Activated gamma-delta T cell (primary cell): ENCODE results near the gene GALNT10.

ENCODE experiments used
- DNase-seq: peaks from one replicate; lab custom pipeline; 2025; lab: John Stamatoyannopoulos, UW

Gene GALNT10

GRCh38 chr5:154234551-154234950, 44.0 kb downstream of the GALNT10 start:
- DNase-seq = no peak

- no peak for DNase-seq
Observed at GRCh38 chr5:154236011-154236410, 45.5 kb downstream of the GALNT10 start.

GRCh38 chr5:154236536-154237375, 46.2 kb downstream of the GALNT10 start:
- no peak for DNase-seq

GRCh38 chr5:154237376-154237743, 46.8 kb downstream of the GALNT10 start:
- DNase-seq = no peak

DNA sequence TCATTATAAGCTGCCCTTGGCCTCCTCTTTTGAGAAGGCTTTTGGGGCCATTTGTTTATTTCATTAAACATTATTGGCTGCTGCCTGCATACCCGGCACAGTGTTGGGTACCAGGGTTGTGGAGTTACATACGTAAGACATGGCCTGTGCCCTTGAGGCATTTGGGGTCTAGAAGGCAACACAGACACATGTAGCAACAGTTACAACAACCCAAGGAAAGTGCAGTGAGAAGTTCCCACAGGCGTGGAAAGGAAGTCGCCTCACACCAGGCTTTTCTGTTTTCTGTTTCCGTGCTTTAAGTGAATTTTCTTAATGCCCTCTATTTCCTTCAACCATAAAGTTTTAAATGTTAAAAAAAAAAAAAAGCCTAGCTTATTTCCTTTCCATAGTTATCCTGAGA, 47.4 kb downstream of the GALNT10 start:
- no peak for DNase-seq

GRCh38 chr5:154238776-154239481, 48.4 kb downstream of the GALNT10 start:
- DNase-seq = no peak

- no peak for DNase-seq
Observed at GRCh38 chr5:154240595-154240994, 50.1 kb downstream of the GALNT10 start.

DNA sequence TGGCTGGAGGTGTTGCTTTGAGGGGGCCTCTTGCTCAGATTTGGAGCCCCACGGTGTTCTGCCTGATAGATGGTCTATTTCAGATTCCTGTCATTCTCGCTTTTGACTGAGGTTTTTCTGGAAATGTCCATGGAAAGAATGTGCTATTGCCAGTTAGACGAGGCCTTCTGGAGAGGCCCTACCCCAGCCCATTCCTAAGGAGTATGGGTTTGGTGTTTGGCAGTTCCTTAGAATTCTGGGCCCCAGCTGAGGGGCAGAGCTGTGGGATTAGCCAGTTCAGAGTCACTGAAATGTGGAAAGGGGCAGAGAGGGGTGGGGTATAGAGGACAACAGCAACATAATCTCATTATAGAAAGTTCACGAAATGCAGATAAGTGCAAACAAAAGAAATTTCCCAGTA, 50.5 kb downstream of the GALNT10 start:
- no peak for DNase-seq

GRCh38 chr5:154242442-154242841, 51.9 kb downstream of the GALNT10 start:
- DNase-seq = no peak

GRCh38 chr5:154242964-154243376, 52.4 kb downstream of the GALNT10 start:
- DNase-seq = no peak

DNA sequence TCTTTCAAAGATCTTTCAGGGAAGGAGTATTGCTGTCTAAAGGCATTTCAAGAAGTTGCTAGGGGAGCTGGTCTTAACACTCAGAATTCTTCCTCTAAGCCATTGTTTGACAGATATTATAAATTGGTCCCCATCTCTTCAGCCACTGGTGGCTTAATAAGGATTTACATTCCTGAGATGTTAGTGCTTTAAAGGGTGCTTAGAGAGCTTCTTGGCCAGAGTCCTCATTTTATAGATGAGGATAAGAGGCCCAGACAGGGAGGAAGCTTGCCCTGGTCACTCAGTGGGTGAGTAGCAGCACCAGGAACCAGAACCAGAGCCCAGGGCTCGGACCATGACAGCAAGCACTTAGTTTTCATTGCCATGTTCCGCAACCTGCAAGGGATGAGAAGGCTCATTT, 53.2 kb downstream of the GALNT10 start:
- DNase-seq = no peak

- no peak for DNase-seq
Observed at GRCh38 chr5:154244476-154244875, 53.9 kb downstream of the GALNT10 start.

DNA sequence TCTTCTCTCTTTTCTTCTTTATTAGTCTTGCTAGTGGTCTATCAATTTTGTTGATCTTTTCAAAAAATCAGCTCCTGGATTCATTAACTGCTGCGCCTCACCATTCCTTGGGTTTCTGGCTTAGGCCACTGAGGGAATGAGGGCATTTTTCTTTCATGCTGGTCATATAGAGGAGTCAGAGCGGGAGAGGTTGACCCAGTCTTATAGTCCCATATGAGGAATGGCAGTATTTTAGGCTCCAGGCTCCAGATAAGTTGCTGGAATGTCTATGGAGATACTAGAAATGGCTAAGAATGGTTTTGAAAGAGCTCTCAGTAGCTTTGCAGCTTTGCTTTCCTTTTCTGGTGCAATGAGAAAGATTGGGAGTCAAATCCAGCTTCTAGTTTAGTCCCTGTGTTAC, 58.2 kb downstream of the GALNT10 start:
- no peak for DNase-seq

- no peak for DNase-seq
Observed at GRCh38 chr5:154249826-154250225, 59.3 kb downstream of the GALNT10 start.

- DNase-seq = no peak
Observed at GRCh38 chr5:154251529-154251928, 61.0 kb downstream of the GALNT10 start.

DNA sequence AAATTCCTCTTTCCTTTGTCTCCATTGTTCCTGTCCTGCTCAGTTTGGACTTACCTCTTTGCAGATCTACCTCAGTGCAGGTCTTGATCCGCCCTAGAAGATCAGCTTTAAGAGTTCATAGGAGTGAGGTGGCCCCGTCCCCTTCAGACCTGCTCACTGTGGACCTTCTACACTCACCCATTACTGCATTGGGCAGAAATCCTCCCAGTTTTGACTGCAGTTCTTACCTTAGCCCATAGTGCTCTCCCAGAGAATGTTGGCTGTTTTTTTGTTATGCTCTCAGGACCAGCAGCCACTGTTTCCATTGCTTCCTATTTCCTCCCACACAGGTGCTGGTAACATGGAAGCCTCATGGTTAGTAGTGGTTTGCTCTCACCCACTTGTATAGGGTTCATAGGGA, 63.3 kb downstream of the GALNT10 start:
- DNase-seq = no peak

DNA sequence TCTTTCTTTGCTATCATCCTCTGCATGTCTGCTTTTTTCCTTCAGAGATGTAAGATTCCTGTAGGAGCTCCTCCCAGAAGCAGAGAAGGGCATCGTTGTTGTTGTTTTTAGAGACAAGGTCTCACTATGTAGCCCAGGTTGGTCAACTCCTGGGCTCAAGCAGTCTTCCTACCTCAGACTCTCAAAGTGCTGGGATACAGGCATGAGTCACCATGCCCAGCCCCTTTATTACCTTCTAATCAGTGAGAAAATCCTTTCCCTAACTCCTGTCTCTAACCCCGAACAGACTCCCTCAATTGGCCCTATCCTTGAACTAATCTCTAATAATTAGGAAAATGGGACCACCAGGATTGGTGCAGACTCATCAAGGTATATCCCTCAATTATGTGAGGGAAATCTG, 64.4 kb downstream of the GALNT10 start:
- no peak for DNase-seq

DNA sequence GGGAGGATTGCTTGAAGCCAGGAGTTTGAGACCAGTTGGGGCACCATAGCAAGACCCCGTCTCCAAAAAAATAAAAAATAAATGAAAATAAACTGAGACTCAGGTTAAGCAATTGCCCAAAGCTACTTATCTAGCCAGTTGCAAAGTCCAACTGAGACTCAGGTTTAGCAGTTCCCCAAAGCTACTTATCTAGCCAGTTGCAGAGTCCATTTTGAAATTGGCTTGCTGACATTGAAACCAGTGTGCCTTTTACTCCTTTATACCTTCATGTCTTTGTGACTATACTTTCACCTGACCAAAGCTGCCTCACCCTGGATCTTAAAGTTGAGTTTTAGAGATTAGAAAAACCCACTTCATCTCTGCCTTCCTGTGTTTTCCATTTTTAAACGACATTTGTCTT, 66.5 kb downstream of the GALNT10 start:
- DNase-seq = no peak

GRCh38 chr5:154258531-154259217, 68.1 kb downstream of the GALNT10 start:
- DNase-seq = no peak

- no peak for DNase-seq
Observed at GRCh38 chr5:154260224-154260927, 69.8 kb downstream of the GALNT10 start.

GRCh38 chr5:154262342-154262741, 71.8 kb downstream of the GALNT10 start:
- no peak for DNase-seq

DNA sequence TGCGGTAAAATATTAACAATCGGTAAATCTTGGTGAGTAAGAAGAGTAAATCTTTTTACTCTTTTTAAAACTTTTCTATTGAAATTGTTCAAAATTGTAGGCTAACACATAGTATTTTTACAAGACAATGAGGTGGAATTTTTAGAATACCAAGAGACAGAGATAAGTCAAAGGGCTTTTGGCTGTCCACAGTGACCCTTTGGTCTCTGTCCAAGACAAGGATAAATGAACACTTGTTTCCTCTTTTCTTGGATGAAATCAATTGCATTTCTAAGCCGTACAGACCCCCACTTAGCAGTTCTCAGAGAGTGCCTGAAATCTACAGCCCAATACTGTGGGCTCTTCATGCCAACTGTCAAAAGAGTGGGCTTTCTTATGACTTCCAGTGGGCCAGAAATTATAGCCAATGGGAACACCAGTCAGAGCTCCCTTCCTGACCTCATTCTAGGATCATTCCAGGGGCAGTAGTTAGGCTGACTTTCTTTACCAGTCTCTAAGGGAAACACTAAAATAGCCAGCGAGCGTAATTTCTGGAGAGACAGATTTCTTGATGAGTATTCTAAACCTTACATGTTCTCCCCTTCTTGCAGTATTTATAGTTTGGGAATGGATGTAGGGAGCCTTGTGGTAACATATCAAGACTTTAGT, 74.1 kb downstream of the GALNT10 start:
- no peak for DNase-seq
